ENCODE data around the gene AGBL1. TPM values are rescaled to one million over a fixed set of nuclear protein-coding genes. Genes with fewer than 3 reads are reported as not detected.

Gene AGBL1
- total and polyA plus RNA-seq, 4 donors: 0.08 to 147 (median 4.7) TPM

GRCh38 chr15:86834115-86834863 lies 754.6 kb downstream of the AGBL1 start:
- H3K36me3 ChIP-seq (ENCODE audit: control insufficient read depth in 4 of 4, insufficient read depth in 4 of 4, low read length in 4 of 4): no peaks in the 10 kb centered on the region
- 81 to 90% methylated on average over 7 of the region's 7 CpGs for WGBS, 2 donors
- H3K4me3 ChIP-seq: no peak overlapping the region
- DNase-seq (no peak), ATAC-seq (ENCODE audit: insufficient read depth, low FRiP score) (no peak)
- peaks cover 0 to 38% (median 3%) of the 10 kb centered on the region in 5 donors for H3K4me1 ChIP-seq (ENCODE audit: control insufficient read depth in 5 of 5, insufficient read depth in 5 of 5, low read length in 5 of 5)
- no peaks in the 10 kb centered on the region for H3K27me3 ChIP-seq (ENCODE audit: control insufficient read depth in 3 of 3, insufficient read depth in 3 of 3, low read length in 2 of 3)
- no peaks in the 10 kb centered on the region for H3K9me3 ChIP-seq (ENCODE audit: control insufficient read depth in 4 of 4, insufficient read depth in 3 of 4, low read length in 3 of 4)
- no peak overlapping the region for H3K27ac ChIP-seq (ENCODE audit: low read depth in 1 of 2, low read length in 1 of 2)
- TF ChIP-seq CTCF (IDR thresholded peaks at IDR 0.05; ENCODE audit: control extremely low read depth, extremely low read depth): no peak
- no peak overlapping the region for H3K9ac ChIP-seq (ENCODE audit: insufficient read depth in 1 of 2, low read length in 2 of 2)

- H3K4me3 ChIP-seq: no peak overlapping the region
- no peaks in the 10 kb centered on the region for H3K27me3 ChIP-seq (ENCODE audit: control insufficient read depth in 3 of 3, insufficient read depth in 3 of 3, low read length in 2 of 3)
- H3K9me3 ChIP-seq (ENCODE audit: control insufficient read depth in 4 of 4, insufficient read depth in 3 of 4, low read length in 3 of 4): no peaks in the 10 kb centered on the region
- peaks cover 0 to 50% (median 3%) of the 10 kb centered on the region in 5 donors for H3K4me1 ChIP-seq (ENCODE audit: control insufficient read depth in 5 of 5, insufficient read depth in 5 of 5, low read length in 5 of 5)
- peak; percentile 68 to 98 (median 97) for DNase-seq
- 48% methylated on average over 4 of the region's 4 CpGs for WGBS, 2 donors
- no peaks in the 10 kb centered on the region for H3K36me3 ChIP-seq (ENCODE audit: control insufficient read depth in 4 of 4, insufficient read depth in 4 of 4, low read length in 4 of 4)
- no peak for TF ChIP-seq CTCF (IDR thresholded peaks at IDR 0.05; ENCODE audit: control extremely low read depth, extremely low read depth)
- no peak overlapping the region for H3K27ac ChIP-seq (ENCODE audit: low read depth in 1 of 2, low read length in 1 of 2)
- no peak overlapping the region for H3K9ac ChIP-seq (ENCODE audit: insufficient read depth in 1 of 2, low read length in 2 of 2)
- no peak for ATAC-seq (ENCODE audit: insufficient read depth, low FRiP score)
Observed at GRCh38 chr15:86837294-86838061, 757.8 kb downstream of the AGBL1 start.

- TF ChIP-seq CTCF (IDR thresholded peaks at IDR 0.05; ENCODE audit: control extremely low read depth, extremely low read depth): no peak
- DNase-seq: no peak
- Histone ChIP-seq H3K9ac (ENCODE audit: insufficient read depth in 1 of 2, low read length in 2 of 2) (no peak overlapping the region), H3K27ac (ENCODE audit: low read depth in 1 of 2, low read length in 1 of 2) (no peak overlapping the region), H3K36me3 (ENCODE audit: control insufficient read depth in 4 of 4, insufficient read depth in 4 of 4, low read length in 4 of 4) (no peaks in the 10 kb centered on the region), H3K4me3 (no peak overlapping the region), H3K9me3 (ENCODE audit: control insufficient read depth in 4 of 4, insufficient read depth in 3 of 4, low read length in 3 of 4) (no peaks in the 10 kb centered on the region), H3K27me3 (ENCODE audit: control insufficient read depth in 3 of 3, insufficient read depth in 3 of 3, low read length in 2 of 3) (no peaks in the 10 kb centered on the region), H3K4me1 (ENCODE audit: control insufficient read depth in 5 of 5, insufficient read depth in 5 of 5, low read length in 5 of 5) (peaks cover 0 to 50% (median 0%) of the 10 kb centered on the region in 5 donors)
- WGBS, 2 donors: 80 to 84% methylated on average over 3 of the region's 3 CpGs
- no peak for ATAC-seq (ENCODE audit: insufficient read depth, low FRiP score)
Observed at GRCh38 chr15:86839502-86839901, 759.8 kb downstream of the AGBL1 start.
